H1 (cell line): ENCODE data around the gene PTEN. TPM values are rescaled to one million over a fixed set of nuclear protein-coding genes. Genes with fewer than 3 reads are reported as not detected.

Source experiments
- GTF2F1 ChIP-seq: IDR thresholded peaks from 2 replicates; pipeline ENCODE4 v1.6.1; 2012; ENCODE audit warnings: low read depth, low read length, improper control_type of control experiment, borderline replicate concordance
- SUZ12 ChIP-seq: fragments of 200-600 bp; sonication (generic); IDR thresholded peaks from 2 replicates; pipeline ENCODE4 v1.6.1; 2012; ENCODE audit warnings: mild to moderate bottlenecking, inconsistent platforms, low read length, moderate library complexity, mixed read lengths
- polyA plus RNA-seq, 7 experiments: library from polyadenylated mRNA; depleted of rRNA in 3 of 7; stranded (reverse) in 5 of 7; unstranded in 2 of 7; fragments of >200 nt in 5 of 7; fragments of 200-250 nt in 2 of 7; gene quantifications; 1 replicate in 5 of 7; 2 replicates in 1 of 7; 4 replicates in 1 of 7; pipeline versions ENCODE4 v1.2.1 to v1.2.3, GENCODE V29; 2011 to 2013; ENCODE audit warnings: missing spikeins in 2 of 7, mixed read lengths in 2 of 7
- total RNA-seq: library from RNA; stranded (reverse); fragmentation: NEBNext Ultra II Directional; extraction: Animal tissue kit (Norgen Biotek cat#: 25700); gene quantifications from 2 replicates; pipeline ENCODE4 v1.2.1, GENCODE V29; 2021
- TF ChIP-seq, protein P1 (sequence below): IDR thresholded peaks from 2 replicates; pipeline ENCODE4 v1.6.1; 2012; ENCODE audit warnings: inconsistent platforms

PTEN gene
- total and polyA plus RNA-seq, 2 of the 8 experiments (the other 6 are each of a cell fraction or from before 2014, with no cell fraction given), result 6.3 to 48.7 TPM

DNA sequence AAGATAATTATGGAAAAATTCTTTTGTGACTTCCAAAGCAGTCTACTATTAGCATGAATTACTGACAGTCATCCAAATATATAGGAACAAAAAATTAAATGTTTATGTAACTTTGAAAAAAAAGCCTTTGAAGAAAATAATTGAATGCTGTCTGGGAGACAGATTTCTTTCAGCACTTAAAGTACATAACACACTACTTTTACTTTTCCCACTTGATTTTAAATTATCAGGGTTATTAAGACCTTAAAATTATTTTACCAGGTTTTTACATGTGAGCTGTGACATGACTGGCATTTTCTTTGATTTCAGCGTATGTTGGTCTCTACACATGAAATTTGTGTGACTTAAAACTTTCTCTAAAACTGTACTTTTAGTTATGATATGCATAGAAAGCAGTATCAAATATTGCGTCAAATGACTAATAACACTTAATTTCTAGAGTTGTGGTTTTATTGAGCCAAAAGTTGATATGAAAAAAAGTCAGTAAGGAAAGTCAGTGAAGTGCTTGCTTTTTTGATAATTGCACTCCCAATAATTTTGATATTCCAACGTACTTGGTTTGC is 3.1 kb downstream of the PTEN start (continued):
- TF ChIP-seq, protein P1, sequence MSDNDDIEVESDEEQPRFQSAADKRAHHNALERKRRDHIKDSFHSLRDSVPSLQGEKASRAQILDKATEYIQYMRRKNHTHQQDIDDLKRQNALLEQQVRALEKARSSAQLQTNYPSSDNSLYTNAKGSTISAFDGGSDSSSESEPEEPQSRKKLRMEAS, result no peak
- no peak for TF ChIP-seq SUZ12
- TF ChIP-seq GTF2F1, result no peak
- TF ChIP-seq, all 59 proteins: peak for 0
